NCI-H128 (cell line): ENCODE measurements around the gene ZNF605.
"Not testable (repeated sequence)": the region's sequence is repeated elsewhere in the genome, so short reads cannot be mapped to it uniquely, and the experiment has no call there.

Source experiments
- DNase-seq: peaks from one replicate; lab custom pipeline; 2025; ENCODE audit not compliant: unreplicated experiment; lab: John Stamatoyannopoulos, UW

ZNF605 gene

GRCh38 chr12:132949936-132950837, 5.9 kb downstream of the ZNF605 start:
- no peak for DNase-seq

GRCh38 chr12:132948146-132949066, 7.7 kb downstream of the ZNF605 start:
- DNase-seq = no peak

- no peak for DNase-seq
These were observed 9.8 kb downstream of the ZNF605 start for GRCh38 chr12:132946246-132946820.

- no peak for DNase-seq
These were observed 10.3 kb downstream of the ZNF605 start for GRCh38 chr12:132945806-132946205.

GRCh38 chr12:132942611-132943010, 13.5 kb downstream of the ZNF605 start:
- no peak for DNase-seq

GRCh38 chr12:132941336-132941954, 14.7 kb downstream of the ZNF605 start:
- DNase-seq = no peak

- DNase-seq = no peak
These were observed 15.9 kb downstream of the ZNF605 start for GRCh38 chr12:132940071-132940719.

- DNase-seq = not testable (repeated sequence)
These were observed 17.3 kb downstream of the ZNF605 start for GRCh38 chr12:132938807-132939206.

GRCh38 chr12:132937476-132937875, 18.6 kb downstream of the ZNF605 start:
- no peak for DNase-seq

GRCh38 chr12:132936921-132937320, 19.2 kb downstream of the ZNF605 start:
- DNase-seq = not testable (repeated sequence)

GRCh38 chr12:132936163-132936562, 19.9 kb downstream of the ZNF605 start:
- DNase-seq = no peak

- DNase-seq = no peak
These were observed 29.7 kb downstream of the ZNF605 start for GRCh38 chr12:132926415-132926833.

- DNase-seq = no peak
These were observed 30.3 kb downstream of the ZNF605 start for GRCh38 chr12:132925597-132926414.

GRCh38 chr12:132924356-132924755, 31.8 kb downstream of the ZNF605 start:
- no peak for DNase-seq

- no peak for DNase-seq
These were observed 32.7 kb downstream of the ZNF605 start for GRCh38 chr12:132923356-132923909.

- no peak for DNase-seq
These were observed 33.4 kb downstream of the ZNF605 start for GRCh38 chr12:132922676-132923075.

- DNase-seq = no peak
These were observed 34.4 kb downstream of the ZNF605 start for GRCh38 chr12:132921685-132922084.

- no peak for DNase-seq
These were observed 37.4 kb downstream of the ZNF605 start for GRCh38 chr12:132918680-132919079.

GRCh38 chr12:132909030-132909368, 47.1 kb downstream of the ZNF605 start:
- DNase-seq = no peak
